ENCODE measurements around the gene ABCC2.

DNA sequence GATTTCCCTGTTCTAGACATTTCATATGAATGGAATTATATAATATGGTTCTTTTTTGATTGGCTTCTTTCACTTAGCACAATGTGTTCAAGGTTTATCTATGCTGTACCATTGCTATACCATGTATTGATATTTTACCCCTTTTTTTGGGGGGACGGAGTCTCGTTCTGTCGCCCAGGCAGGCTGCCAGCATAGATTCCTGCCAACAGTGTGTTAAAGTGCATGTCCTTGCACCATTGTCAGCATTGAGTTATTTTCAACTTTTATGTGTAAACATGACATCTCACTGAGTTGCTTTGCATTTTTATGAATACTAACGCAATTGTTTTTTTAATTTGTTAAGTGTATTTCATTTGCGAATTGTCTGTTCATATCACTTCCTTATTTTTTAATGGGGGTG lies 4.9 kb downstream of the ABCC2 start:
- TF ChIP-seq, protein P1, sequence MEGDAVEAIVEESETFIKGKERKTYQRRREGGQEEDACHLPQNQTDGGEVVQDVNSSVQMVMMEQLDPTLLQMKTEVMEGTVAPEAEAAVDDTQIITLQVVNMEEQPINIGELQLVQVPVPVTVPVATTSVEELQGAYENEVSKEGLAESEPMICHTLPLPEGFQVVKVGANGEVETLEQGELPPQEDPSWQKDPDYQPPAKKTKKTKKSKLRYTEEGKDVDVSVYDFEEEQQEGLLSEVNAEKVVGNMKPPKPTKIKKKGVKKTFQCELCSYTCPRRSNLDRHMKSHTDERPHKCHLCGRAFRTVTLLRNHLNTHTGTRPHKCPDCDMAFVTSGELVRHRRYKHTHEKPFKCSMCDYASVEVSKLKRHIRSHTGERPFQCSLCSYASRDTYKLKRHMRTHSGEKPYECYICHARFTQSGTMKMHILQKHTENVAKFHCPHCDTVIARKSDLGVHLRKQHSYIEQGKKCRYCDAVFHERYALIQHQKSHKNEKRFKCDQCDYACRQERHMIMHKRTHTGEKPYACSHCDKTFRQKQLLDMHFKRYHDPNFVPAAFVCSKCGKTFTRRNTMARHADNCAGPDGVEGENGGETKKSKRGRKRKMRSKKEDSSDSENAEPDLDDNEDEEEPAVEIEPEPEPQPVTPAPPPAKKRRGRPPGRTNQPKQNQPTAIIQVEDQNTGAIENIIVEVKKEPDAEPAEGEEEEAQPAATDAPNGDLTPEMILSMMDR (IDR thresholded peaks at IDR 0.05): no peak
- TF ChIP-seq EP300 (IDR thresholded peaks at IDR 0.05): no peak
- no peak for TF ChIP-seq POLR2AphosphoS5 (IDR thresholded peaks at IDR 0.05)
